ENCODE measurements around the gene COL26A1.
"Not testable (repeated sequence)": the region's sequence is repeated elsewhere in the genome, so short reads cannot be mapped to it uniquely, and the experiment has no call there.

COL26A1 gene

DNA sequence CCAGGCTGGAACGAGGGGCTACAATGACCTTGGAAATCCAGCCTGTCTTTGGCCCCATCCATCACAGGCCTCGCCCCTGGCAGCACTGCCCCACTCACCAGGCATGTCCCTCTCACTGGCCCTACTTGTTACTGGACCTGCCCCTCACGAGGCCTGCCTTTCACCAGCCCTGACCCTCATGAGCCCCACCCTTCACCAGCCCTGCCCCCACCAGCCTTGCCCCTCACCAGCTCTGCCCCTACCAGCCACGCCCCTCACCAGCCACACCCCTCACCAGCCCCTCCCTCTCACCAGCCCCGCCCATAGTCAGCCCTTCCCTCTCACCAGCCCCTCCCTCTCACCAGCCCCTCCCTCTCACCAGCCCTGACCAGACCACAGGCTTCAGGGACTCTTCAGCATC is 57.8 kb downstream of the COL26A1 start:
- Histone ChIP-seq H3K9ac (ENCODE audit: insufficient read length) (no peak overlapping the region), H3K36me3 (ENCODE audit: insufficient read depth, low read length) (no peaks in the 10 kb centered on the region), H3K9me3 (ENCODE audit: low read depth, low read length) (no peaks in the 10 kb centered on the region), H3K4me3 (no peak overlapping the region), H3K27ac (no peak overlapping the region)
- no peak for DNase-seq (ENCODE audit: low read depth, low spot score)
- TF ChIP-seq EZH2 (IDR thresholded peaks at IDR 0.05) = no peak
- TF ChIP-seq FOXP2 (optimal IDR thresholded peaks at IDR 0.05; ENCODE audit: control extremely low read depth, extremely low read length, insufficient read depth) = no peak
- TF ChIP-seq POLR2AphosphoS5 (IDR thresholded peaks at IDR 0.05; ENCODE audit: borderline replicate concordance, low read depth, low read length) = no peak

DNA sequence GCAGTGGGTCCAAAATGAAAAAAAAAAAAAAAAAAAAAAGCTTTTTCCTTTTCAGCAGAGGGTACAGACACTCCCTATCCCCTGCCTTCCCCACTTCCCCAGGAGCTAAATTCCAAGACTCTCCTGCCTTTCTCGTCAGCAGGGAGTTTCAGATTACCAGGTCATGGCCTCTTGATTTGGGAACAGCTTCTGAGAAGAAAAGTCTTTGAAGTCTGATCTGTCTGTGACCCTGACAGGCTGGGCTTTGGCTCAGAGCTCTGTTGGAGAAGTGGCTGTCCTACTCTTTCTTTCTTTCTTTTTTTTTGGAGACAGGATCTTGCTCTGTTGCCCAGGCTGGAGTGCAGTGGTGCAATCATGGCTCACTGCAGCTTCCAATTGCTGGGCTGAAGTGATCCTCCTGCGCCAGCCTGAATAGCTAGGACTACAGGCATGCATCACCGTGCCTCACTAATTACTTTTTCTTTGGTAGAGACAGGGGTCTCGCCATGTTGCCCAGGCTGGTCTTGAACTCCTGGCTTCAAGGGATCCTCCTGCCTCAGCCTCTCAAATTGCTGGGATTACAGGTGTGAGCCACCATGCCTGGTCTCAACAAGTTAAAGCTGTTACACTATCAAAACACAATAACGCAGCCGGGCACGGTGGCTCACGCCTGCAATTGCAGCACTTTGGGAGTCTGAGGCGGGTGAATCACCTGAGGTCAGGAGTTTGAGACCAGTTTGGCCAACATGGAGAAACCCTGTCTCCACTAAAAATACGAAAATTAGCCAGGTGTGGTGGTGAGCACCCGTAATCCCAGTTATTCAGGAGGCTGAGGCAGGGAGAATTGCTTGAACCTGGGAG is 59.9 kb downstream of the COL26A1 start:
- Histone ChIP-seq H3K9me3 (ENCODE audit: low read depth, low read length) (no peaks in the 10 kb centered on the region), H3K9ac (ENCODE audit: insufficient read length) (no peak overlapping the region), H3K36me3 (ENCODE audit: insufficient read depth, low read length) (no peaks in the 10 kb centered on the region), H3K27ac (no peak overlapping the region), H3K4me3 (no peak overlapping the region)
- TF ChIP-seq EZH2 (IDR thresholded peaks at IDR 0.05) (no peak), FOXP2 (optimal IDR thresholded peaks at IDR 0.05; ENCODE audit: control extremely low read depth, extremely low read length, insufficient read depth) (no peak), POLR2AphosphoS5 (IDR thresholded peaks at IDR 0.05; ENCODE audit: borderline replicate concordance, low read depth, low read length) (no peak)
- no peak for DNase-seq (ENCODE audit: low read depth, low spot score)

DNA sequence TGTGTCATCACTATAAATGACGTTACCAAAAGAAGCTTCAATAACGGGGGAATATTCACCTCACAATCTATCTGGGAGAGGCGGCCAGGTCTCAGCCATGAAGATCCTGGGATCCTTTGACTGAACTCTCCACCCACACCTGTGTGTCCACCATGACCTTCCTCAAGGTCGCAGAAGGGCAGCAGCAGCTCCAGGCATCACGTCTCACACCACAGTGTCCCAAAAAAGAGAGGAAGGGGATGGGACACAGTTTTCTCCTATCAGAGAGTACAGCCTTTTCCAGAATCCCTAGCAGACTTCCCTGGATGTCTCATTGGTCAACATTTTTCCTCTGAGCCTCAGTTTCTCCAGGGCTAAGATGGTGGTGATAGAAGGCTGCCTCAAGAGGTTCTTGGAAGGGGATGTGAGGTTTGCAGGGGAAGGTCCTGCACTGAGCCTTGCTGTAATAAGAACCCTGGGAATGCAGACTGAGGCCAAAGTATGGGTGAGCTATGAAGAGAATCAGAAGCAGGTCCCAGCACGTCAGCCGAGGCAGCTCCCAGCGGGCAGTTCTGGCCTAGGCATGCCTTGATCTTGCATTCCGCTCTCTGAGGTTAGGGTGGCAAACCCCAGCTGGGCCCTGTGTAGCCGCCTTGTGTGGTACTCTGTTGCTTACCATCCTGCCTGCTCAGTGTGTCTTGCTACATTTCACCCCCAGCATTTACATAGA is 63.8 kb downstream of the COL26A1 start:
- no peaks in the 10 kb centered on the region for H3K9me3 ChIP-seq (ENCODE audit: low read depth, low read length)
- no peak overlapping the region for H3K27ac ChIP-seq
- no peaks in the 10 kb centered on the region for H3K36me3 ChIP-seq (ENCODE audit: insufficient read depth, low read length)
- DNase-seq (ENCODE audit: low read depth, low spot score) = no peak
- TF ChIP-seq EZH2 (IDR thresholded peaks at IDR 0.05) (no peak), POLR2AphosphoS5 (IDR thresholded peaks at IDR 0.05; ENCODE audit: borderline replicate concordance, low read depth, low read length) (no peak), FOXP2 (optimal IDR thresholded peaks at IDR 0.05; ENCODE audit: control extremely low read depth, extremely low read length, insufficient read depth) (no peak)
- H3K4me3 ChIP-seq = no peak overlapping the region
- H3K9ac ChIP-seq (ENCODE audit: insufficient read length) = no peak overlapping the region

DNA sequence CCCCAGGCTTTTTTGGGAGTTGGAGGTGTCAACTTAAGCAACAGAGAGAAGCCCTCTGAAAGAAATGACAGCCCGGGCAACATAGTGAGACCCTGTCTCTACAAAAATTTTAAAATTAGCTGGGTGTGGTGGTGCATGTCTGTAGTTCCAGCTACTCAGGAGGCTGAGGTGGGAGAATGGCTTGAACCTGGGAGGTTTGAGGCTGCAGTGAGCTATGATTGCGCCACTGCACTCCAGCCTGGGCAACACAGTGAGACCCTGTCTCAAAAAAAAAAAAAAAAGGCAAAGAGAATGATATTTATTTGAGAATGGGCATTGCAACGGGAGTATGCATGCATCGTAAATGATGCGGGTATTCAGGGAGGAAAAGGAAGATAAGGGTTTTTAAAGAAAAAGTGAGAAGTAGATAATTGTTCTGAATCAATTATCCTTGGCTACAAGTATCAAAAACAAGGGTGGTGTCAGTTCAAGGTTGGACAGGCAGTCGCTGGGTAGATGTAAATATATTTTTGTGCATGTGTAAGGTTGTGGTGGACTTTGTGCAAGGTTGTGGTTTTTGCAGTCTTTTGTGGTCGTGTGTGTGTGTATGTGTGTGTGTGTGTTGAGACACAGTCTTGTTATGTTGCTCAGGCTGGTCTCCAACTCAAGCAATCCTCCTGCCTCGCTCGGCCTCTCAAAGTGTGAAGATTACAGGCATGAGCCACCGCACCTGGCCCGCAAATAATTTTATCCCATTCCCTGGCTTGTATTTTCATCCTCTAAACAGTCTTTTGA is 65.6 kb downstream of the COL26A1 start:
- no peaks in the 10 kb centered on the region for H3K9me3 ChIP-seq (ENCODE audit: low read depth, low read length)
- H3K27ac ChIP-seq = no peak overlapping the region
- no peak for TF ChIP-seq FOXP2 (optimal IDR thresholded peaks at IDR 0.05; ENCODE audit: control extremely low read depth, extremely low read length, insufficient read depth)
- TF ChIP-seq EZH2 (IDR thresholded peaks at IDR 0.05) = no peak
- no peak for TF ChIP-seq POLR2AphosphoS5 (IDR thresholded peaks at IDR 0.05; ENCODE audit: borderline replicate concordance, low read depth, low read length)
- H3K9ac ChIP-seq (ENCODE audit: insufficient read length) = no peak overlapping the region
- no peak overlapping the region for H3K4me3 ChIP-seq
- DNase-seq (ENCODE audit: low read depth, low spot score) = no peak
- H3K36me3 ChIP-seq (ENCODE audit: insufficient read depth, low read length) = no peaks in the 10 kb centered on the region

DNA sequence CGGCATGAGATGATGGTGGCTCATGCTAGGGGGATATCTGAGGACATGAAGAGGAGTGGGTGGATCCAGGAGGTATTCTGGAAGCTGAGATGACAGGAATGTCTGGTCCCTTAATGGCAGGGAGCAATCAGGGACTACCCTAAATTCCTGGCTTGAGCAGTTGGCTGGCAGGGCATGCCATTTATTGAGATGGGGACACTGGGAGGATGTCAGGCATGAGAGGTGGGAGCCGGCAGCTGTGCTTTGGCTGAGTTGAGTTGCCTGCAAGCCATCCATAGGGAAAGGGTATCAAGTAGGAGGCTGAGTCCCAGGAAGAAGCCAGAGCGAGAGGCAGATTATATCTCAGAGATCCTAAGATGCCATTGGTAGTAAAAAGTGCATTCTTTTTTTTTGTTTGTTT is 69.6 kb downstream of the COL26A1 start:
- DNase-seq (ENCODE audit: low read depth, low spot score) = no peak
- no peak overlapping the region for H3K9ac ChIP-seq (ENCODE audit: insufficient read length)
- TF ChIP-seq POLR2AphosphoS5 (IDR thresholded peaks at IDR 0.05; ENCODE audit: borderline replicate concordance, low read depth, low read length) = no peak
- no peak overlapping the region for H3K27ac ChIP-seq
- no peaks in the 10 kb centered on the region for H3K9me3 ChIP-seq (ENCODE audit: low read depth, low read length)
- no peak overlapping the region for H3K4me3 ChIP-seq
- no peaks in the 10 kb centered on the region for H3K36me3 ChIP-seq (ENCODE audit: insufficient read depth, low read length)

DNA sequence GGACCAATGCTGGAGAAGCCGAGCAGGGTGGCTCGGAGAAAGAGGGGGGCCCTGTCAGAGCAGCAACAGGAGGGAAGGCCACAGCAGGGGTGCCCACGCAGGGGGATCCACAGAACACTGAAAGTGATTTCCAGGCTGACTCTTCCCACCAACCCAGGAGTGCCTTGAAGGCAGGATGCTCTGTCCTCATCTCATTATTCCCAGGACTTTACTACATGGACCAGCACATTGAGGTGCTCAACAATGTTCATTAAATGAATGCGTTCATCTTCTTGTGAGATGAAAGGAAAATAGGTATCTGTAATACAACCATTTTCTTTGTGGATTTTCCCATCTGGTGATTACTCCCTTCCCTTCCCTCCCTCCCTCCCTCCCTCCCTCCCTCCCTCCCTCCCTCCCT is 71.0 kb downstream of the COL26A1 start:
- H3K9me3 ChIP-seq (ENCODE audit: low read depth, low read length) = no peaks in the 10 kb centered on the region
- H3K4me3 ChIP-seq = no peak overlapping the region
- H3K9ac ChIP-seq (ENCODE audit: insufficient read length) = no peak overlapping the region
- DNase-seq (ENCODE audit: low read depth, low spot score) = no peak
- H3K27ac ChIP-seq = no peak overlapping the region
- H3K36me3 ChIP-seq (ENCODE audit: insufficient read depth, low read length) = no peaks in the 10 kb centered on the region
- no peak for TF ChIP-seq POLR2AphosphoS5 (IDR thresholded peaks at IDR 0.05; ENCODE audit: borderline replicate concordance, low read depth, low read length)
- no peak for TF ChIP-seq FOXP2 (optimal IDR thresholded peaks at IDR 0.05; ENCODE audit: control extremely low read depth, extremely low read length, insufficient read depth)
- TF ChIP-seq EZH2 (IDR thresholded peaks at IDR 0.05) = no peak

DNA sequence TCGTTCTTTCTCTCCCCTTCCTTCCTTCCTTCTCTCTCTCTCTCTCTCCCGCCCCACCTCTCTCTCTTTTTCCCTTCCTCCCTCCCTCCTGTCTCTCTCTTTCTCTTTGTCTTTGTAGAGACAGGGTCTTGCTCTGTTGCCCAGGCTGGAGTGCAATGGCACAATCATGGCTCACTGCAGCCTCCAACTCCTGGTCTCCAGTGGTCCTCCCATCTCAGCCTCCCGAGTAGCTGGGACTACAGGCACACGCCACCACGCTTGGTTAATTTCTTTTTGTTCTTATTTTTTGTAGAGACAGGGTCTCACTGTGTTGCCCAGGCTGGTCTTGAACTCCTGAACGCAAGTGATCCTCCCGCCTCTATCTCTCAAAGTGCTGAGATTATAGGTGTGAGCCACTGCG is 71.5 kb downstream of the COL26A1 start:
- not testable (repeated sequence) for H3K9me3 ChIP-seq (ENCODE audit: low read depth, low read length); H3K9ac ChIP-seq (ENCODE audit: insufficient read length); DNase-seq (ENCODE audit: low read depth, low spot score); H3K4me3 ChIP-seq; H3K36me3 ChIP-seq (ENCODE audit: insufficient read depth, low read length); H3K27ac ChIP-seq

DNA sequence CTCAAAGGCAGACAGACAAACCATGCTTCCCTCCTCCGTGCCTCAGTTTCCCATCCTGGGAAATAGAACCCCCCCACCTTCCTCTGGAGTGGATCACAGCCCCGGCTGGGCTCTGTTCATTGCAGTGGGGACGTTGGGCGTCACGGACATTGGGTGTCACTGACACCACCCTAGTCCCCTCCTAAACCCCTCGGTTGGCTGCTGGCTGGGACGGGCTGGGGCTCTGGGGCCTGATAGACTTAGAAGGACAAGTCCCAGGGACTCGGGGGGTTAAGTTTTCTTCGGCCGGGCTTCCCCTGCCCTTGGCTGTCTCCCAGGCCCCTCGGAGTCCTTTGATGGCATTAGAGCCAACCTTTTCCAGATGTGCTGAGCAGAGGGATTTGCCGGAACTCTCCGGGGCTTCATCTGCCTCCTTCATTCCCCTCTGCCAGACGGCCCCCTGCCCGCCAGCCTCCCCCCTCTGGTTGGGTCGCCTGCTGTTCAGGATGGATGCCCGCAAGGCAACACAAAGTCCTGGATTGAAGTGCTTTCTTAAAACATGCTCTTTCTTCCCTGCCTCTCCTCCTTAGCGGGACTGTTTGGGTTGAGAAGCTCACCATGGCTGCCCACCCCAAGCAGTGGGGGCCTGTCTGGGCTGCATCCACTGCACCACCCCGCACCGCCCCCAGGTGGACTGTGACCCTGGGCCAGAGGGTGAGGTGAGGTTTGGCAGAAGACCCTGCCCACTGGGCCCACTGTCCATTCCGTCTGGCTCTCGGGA is 73.0 kb downstream of the COL26A1 start:
- TF ChIP-seq EZH2 (IDR thresholded peaks at IDR 0.05) (no peak), POLR2AphosphoS5 (IDR thresholded peaks at IDR 0.05; ENCODE audit: borderline replicate concordance, low read depth, low read length) (no peak), FOXP2 (optimal IDR thresholded peaks at IDR 0.05; ENCODE audit: control extremely low read depth, extremely low read length, insufficient read depth) (no peak)
- H3K27ac ChIP-seq = peak overlapping the region; percentile 39; the same call in 1 of the 2 replicates
- no peaks in the 10 kb centered on the region for H3K9me3 ChIP-seq (ENCODE audit: low read depth, low read length)
- H3K36me3 ChIP-seq (ENCODE audit: insufficient read depth, low read length) = no peaks in the 10 kb centered on the region
- H3K4me3 ChIP-seq = peak overlapping the region; percentile 44
- peak overlapping the region; percentile 28 for H3K9ac ChIP-seq (ENCODE audit: insufficient read length)
- DNase-seq (ENCODE audit: low read depth, low spot score) = no peak

Measured in SK-N-MC (cell line).